ENCODE results near the gene FAM107A. TPM values are rescaled to one million over a fixed set of nuclear protein-coding genes. Genes with fewer than 3 reads are reported as not detected.

FAM107A gene
- total RNA-seq, 1 experiment from 2014 or later: not detected

GRCh38 chr3:58555203-58555602, 22.0 kb downstream of the FAM107A start:
- DNase-seq (ENCODE audit: low spot score): no peak
- TF ChIP-seq CTCF (conservative IDR thresholded peaks at IDR 0.05; ENCODE audit: low read depth, low read length) (no peak), EZH2 (IDR thresholded peaks at IDR 0.05; ENCODE audit: borderline replicate concordance, low read depth, low read length, poor library complexity, severe bottlenecking) (no peak)
- BruUV-seq (replicated peaks): no TSS peak
- Histone ChIP-seq H3K9me3 (ENCODE audit: low read depth, low read length, poor library complexity, severe bottlenecking) (no peaks in the 10 kb centered on the region), H3K27me3 (replicated peaks; ENCODE audit: insufficient read depth, low read depth, low read length, poor library complexity) (no peaks in the 10 kb centered on the region), H3K27ac (ENCODE audit: low read depth, low read length, poor library complexity, severe bottlenecking) (no peak overlapping the region), H3K4me1 (ENCODE audit: insufficient read depth, low read length, poor library complexity, severe bottlenecking) (no peaks in the 10 kb centered on the region), H3K36me3 (ENCODE audit: insufficient read depth, low read length, poor library complexity, severe bottlenecking) (no peaks in the 10 kb centered on the region), H3K4me3 (ENCODE audit: low read depth, low read length, poor library complexity, severe bottlenecking) (no peak overlapping the region)
- ChIA-PET POLR2A (ENCODE audit: low non-redundant PET) (no interaction called here), CTCF (no interaction called here)
- intact Hi-C loops (cut with micrococcal nuclease; ENCODE audit: unreplicated experiment): no loop called here

GRCh38 chr3:58553003-58553402, 24.2 kb downstream of the FAM107A start:
- H3K9me3 ChIP-seq (ENCODE audit: low read depth, low read length, poor library complexity, severe bottlenecking): no peaks in the 10 kb centered on the region
- DNase-seq (ENCODE audit: low spot score): no peak
- ChIA-PET CTCF (no interaction called here), POLR2A (ENCODE audit: low non-redundant PET) (no interaction called here)
- no peak overlapping the region for H3K4me3 ChIP-seq (ENCODE audit: low read depth, low read length, poor library complexity, severe bottlenecking)
- no peak overlapping the region for H3K27ac ChIP-seq (ENCODE audit: low read depth, low read length, poor library complexity, severe bottlenecking)
- no peaks in the 10 kb centered on the region for H3K4me1 ChIP-seq (ENCODE audit: insufficient read depth, low read length, poor library complexity, severe bottlenecking)
- H3K27me3 ChIP-seq (replicated peaks; ENCODE audit: insufficient read depth, low read depth, low read length, poor library complexity): no peaks in the 10 kb centered on the region
- H3K36me3 ChIP-seq (ENCODE audit: insufficient read depth, low read length, poor library complexity, severe bottlenecking): no peaks in the 10 kb centered on the region
- intact Hi-C loops (cut with micrococcal nuclease; ENCODE audit: unreplicated experiment): no loop called here
- no TSS peak for BruUV-seq (replicated peaks)
- TF ChIP-seq EZH2 (IDR thresholded peaks at IDR 0.05; ENCODE audit: borderline replicate concordance, low read depth, low read length, poor library complexity, severe bottlenecking): no peak

GRCh38 chr3:58551636-58552180, 25.5 kb downstream of the FAM107A start:
- Histone ChIP-seq H3K36me3 (ENCODE audit: insufficient read depth, low read length, poor library complexity, severe bottlenecking) (no peaks in the 10 kb centered on the region), H3K9me3 (ENCODE audit: low read depth, low read length, poor library complexity, severe bottlenecking) (no peaks in the 10 kb centered on the region), H3K27me3 (replicated peaks; ENCODE audit: insufficient read depth, low read depth, low read length, poor library complexity) (no peaks in the 10 kb centered on the region), H3K4me1 (ENCODE audit: insufficient read depth, low read length, poor library complexity, severe bottlenecking) (no peaks in the 10 kb centered on the region), H3K27ac (ENCODE audit: low read depth, low read length, poor library complexity, severe bottlenecking) (no peak overlapping the region), H3K4me3 (ENCODE audit: low read depth, low read length, poor library complexity, severe bottlenecking) (no peak overlapping the region)
- intact Hi-C loops (cut with micrococcal nuclease; ENCODE audit: unreplicated experiment): no loop called here
- TF ChIP-seq EZH2 (IDR thresholded peaks at IDR 0.05; ENCODE audit: borderline replicate concordance, low read depth, low read length, poor library complexity, severe bottlenecking): no peak
- TF ChIP-seq CTCF (conservative IDR thresholded peaks at IDR 0.05; ENCODE audit: low read depth, low read length): no peak
- no peak for DNase-seq (ENCODE audit: low spot score)
- no TSS peak for BruUV-seq (replicated peaks)
- ChIA-PET CTCF (no interaction called here), POLR2A (ENCODE audit: low non-redundant PET) (no interaction called here)

- Histone ChIP-seq H3K4me1 (ENCODE audit: insufficient read depth, low read length, poor library complexity, severe bottlenecking) (no peaks in the 10 kb centered on the region), H3K4me3 (ENCODE audit: low read depth, low read length, poor library complexity, severe bottlenecking) (no peak overlapping the region), H3K9me3 (ENCODE audit: low read depth, low read length, poor library complexity, severe bottlenecking) (no peaks in the 10 kb centered on the region), H3K36me3 (ENCODE audit: insufficient read depth, low read length, poor library complexity, severe bottlenecking) (no peaks in the 10 kb centered on the region), H3K27ac (ENCODE audit: low read depth, low read length, poor library complexity, severe bottlenecking) (no peak overlapping the region), H3K27me3 (replicated peaks; ENCODE audit: insufficient read depth, low read depth, low read length, poor library complexity) (no peaks in the 10 kb centered on the region)
- DNase-seq (ENCODE audit: low spot score): no peak
- intact Hi-C loops (cut with micrococcal nuclease; ENCODE audit: unreplicated experiment): no loop called here
- no TSS peak for BruUV-seq (replicated peaks)
- TF ChIP-seq EZH2 (IDR thresholded peaks at IDR 0.05; ENCODE audit: borderline replicate concordance, low read depth, low read length, poor library complexity, severe bottlenecking): no peak
- TF ChIP-seq CTCF (conservative IDR thresholded peaks at IDR 0.05; ENCODE audit: low read depth, low read length): no peak
- ChIA-PET POLR2A (ENCODE audit: low non-redundant PET) (no interaction called here), CTCF (no interaction called here)
These were observed 32.6 kb downstream of the FAM107A start for GRCh38 chr3:58544541-58544940.

Data from A673 (cell line).